ENCODE measurements around the gene ENPP4.

GRCh38 chr6:46099952-46100351, 29.8 kb upstream of the ENPP4 start:
- TF ChIP-seq CTCF (IDR thresholded peaks at IDR 0.05; ENCODE audit: low read depth, low read length): no peak
- TF ChIP-seq MAX (IDR thresholded peaks at IDR 0.05; ENCODE audit: low read depth, low read length): no peak

Measured in NB4 (cell line).